LNCaP clone FGC (cell line): ENCODE measurements around the gene LRRC14B.
"Not testable (repeated sequence)": the region's sequence is repeated elsewhere in the genome, so short reads cannot be mapped to it uniquely, and the experiment has no call there.

Experiments used
- DNase-seq: peaks from one replicate; pipeline ENCODE4 v3.0.0-alpha.2; 2011; ENCODE audit warnings: low read depth
- H3K4me3 ChIP-seq: 2 replicates; pipeline ENCODE4 v1.5.1; 2011; ENCODE audit warnings: mild to moderate bottlenecking, low read depth, low read length, control low read depth
- CTCF ChIP-seq: IDR thresholded peaks from 2 replicates; pipeline ENCODE4 v1.5.1; 2012; ENCODE audit warnings: mild to moderate bottlenecking; ENCODE audit not compliant: control insufficient read depth, insufficient read depth; ENCODE audit errors: extremely low read depth

LRRC14B gene

DNA sequence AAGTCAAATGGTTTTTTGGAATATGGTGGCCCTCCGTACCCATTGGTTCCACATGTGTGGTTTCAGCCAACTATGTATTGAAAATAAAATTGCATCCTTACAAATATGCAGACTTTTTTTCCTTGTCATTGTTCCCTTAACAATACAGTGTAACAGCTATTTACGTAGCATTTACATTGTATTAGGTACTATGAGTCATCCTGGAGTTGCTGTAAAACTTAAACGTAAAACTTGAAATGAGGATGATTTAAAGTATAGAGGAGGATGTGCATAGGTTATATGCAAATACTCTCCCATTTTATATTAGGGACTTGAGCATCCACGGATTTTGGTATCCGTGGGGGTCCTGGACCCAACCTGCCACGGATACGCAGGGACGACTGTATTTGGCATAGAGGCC is 43.2 kb downstream of the LRRC14B start:
- no peak for TF ChIP-seq CTCF
- no peak overlapping the region for H3K4me3 ChIP-seq
- no peak for DNase-seq

GRCh38 chr5:235527-235926 is 44.2 kb downstream of the LRRC14B start:
- not testable (repeated sequence) for H3K4me3 ChIP-seq, DNase-seq

GRCh38 chr5:237931-238330 is 46.6 kb downstream of the LRRC14B start:
- H3K4me3 ChIP-seq, DNase-seq: not testable (repeated sequence)

DNA sequence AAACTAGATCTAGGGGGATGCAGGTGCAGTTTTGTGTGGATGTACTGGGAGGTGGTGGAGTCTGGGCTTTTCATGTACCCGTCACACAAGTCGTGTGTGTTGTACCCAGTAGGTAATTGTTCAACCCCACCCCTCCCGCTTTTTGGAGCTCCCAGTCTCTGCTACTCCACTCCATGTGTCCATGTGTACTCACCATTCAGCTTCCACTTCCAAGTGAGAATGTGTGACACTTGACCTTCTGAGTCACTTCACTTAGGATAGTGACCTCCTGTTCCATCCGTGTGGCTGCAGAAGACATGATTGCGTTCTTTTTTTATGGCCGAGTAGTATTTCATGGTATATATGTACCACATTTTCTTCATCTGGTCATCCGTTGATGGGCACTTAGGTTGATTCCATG is 49.3 kb downstream of the LRRC14B start:
- H3K4me3 ChIP-seq, DNase-seq: not testable (repeated sequence)

- DNase-seq, H3K4me3 ChIP-seq: not testable (repeated sequence)
Measured at GRCh38 chr5:241045-241669, 49.9 kb downstream of the LRRC14B start.

GRCh38 chr5:243683-244367 is 52.5 kb downstream of the LRRC14B start:
- DNase-seq, H3K4me3 ChIP-seq: not testable (repeated sequence)

DNA sequence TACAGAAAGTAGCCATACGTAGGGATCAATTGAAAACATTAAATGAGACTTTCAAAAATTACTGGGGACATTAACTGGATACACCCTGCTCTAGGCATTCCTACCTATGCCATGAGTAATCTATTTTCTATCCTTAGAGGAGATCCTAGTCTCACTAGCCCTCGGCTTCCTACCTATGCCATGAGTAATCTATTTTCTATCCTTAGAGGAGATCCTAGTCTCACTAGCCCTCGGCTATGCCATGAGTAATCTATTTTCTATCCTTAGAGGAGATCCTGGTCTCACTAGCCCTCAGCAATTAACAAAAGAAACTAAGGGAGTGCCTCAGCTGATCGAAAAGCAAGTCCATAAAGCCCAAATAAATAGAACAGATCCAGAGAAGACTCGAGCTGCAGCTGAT is 54.4 kb downstream of the LRRC14B start:
- H3K4me3 ChIP-seq = not testable (repeated sequence)

More for the DNA sequence above, 54.4 kb downstream of the LRRC14B start:
- not testable (repeated sequence) for DNase-seq
